Esophagus squamous epithelium (tissue), 4 donors: Measurements from ENCODE around the gene HBA1.

Source experiments
- POLR2A ChIP-seq, 4 donors: fragments of 450-650 bp; IDR thresholded peaks; one replicate each; pipeline ENCODE4 v1.6.1; 2017; ENCODE audit warnings: antibody characterized with exemption in 4 of 4, mild to moderate bottlenecking in 4 of 4, moderate library complexity in 3 of 4
- TF ChIP-seq, protein P1 (sequence below), 6 experiments: fragments of 450-650 bp in 4 of 6; fragments of 200-600 bp in 2 of 6; sonication (generic) in 2 of 6; IDR thresholded peaks; one replicate each; pipeline ENCODE4 v1.5.1; 2016 to 2019; ENCODE audit warnings: antibody characterized with exemption in 6 of 6, mild to moderate bottlenecking in 4 of 6, moderate library complexity in 4 of 6

DNA sequence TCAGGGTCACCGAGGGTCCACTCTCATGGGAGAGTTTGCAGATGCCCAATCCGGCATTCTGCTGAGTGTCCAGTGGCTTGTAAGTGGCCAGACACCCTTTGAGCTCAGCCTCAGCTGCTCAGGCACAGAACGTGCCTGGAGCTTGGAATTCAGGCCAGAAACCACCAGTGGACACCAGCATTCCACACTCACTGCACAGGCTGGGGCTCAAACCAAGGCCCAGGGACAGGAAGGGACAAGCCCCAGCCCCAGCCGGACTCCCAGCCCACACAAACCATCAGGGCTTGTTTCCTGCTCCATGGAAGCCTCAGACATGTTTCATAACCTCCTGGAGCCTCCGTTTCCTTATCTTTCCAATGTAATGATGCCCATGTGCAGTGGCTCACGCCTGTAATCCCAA, 33.0 kb upstream of the HBA1 start:
- TF ChIP-seq, protein P1, sequence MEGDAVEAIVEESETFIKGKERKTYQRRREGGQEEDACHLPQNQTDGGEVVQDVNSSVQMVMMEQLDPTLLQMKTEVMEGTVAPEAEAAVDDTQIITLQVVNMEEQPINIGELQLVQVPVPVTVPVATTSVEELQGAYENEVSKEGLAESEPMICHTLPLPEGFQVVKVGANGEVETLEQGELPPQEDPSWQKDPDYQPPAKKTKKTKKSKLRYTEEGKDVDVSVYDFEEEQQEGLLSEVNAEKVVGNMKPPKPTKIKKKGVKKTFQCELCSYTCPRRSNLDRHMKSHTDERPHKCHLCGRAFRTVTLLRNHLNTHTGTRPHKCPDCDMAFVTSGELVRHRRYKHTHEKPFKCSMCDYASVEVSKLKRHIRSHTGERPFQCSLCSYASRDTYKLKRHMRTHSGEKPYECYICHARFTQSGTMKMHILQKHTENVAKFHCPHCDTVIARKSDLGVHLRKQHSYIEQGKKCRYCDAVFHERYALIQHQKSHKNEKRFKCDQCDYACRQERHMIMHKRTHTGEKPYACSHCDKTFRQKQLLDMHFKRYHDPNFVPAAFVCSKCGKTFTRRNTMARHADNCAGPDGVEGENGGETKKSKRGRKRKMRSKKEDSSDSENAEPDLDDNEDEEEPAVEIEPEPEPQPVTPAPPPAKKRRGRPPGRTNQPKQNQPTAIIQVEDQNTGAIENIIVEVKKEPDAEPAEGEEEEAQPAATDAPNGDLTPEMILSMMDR (IDR thresholded peaks at IDR 0.05), result no peak
- TF ChIP-seq POLR2A (IDR thresholded peaks at IDR 0.05), result no peak
